Measurements from ENCODE around the gene LSS.
"Not testable (repeated sequence)": the region's sequence is repeated elsewhere in the genome, so short reads cannot be mapped to it uniquely, and the experiment has no call there.

The LSS gene

GRCh38 chr21:46154955-46155513, 73.5 kb downstream of the LSS start:
- no peak for DNase-seq (ENCODE audit: low read depth in 1 of 2, low spot score in 1 of 2)

GRCh38 chr21:46154155-46154954, 74.2 kb downstream of the LSS start:
- DNase-seq (ENCODE audit: low read depth in 1 of 2, low spot score in 1 of 2): no peak

- peak in 1 of 2 donors; percentile 18 for DNase-seq (ENCODE audit: low read depth in 1 of 2, low spot score in 1 of 2)
Observed at GRCh38 chr21:46153247-46154154, 75.1 kb downstream of the LSS start.

GRCh38 chr21:46152927-46153246, 75.7 kb downstream of the LSS start:
- DNase-seq (ENCODE audit: low read depth in 1 of 2, low spot score in 1 of 2): no peak

- no peak for DNase-seq (ENCODE audit: low read depth in 1 of 2, low spot score in 1 of 2)
Observed at GRCh38 chr21:46151989-46152926, 76.3 kb downstream of the LSS start.

- no peak for DNase-seq (ENCODE audit: low read depth in 1 of 2, low spot score in 1 of 2)
Observed at GRCh38 chr21:46151261-46151988, 77.1 kb downstream of the LSS start.

- no peak for DNase-seq (ENCODE audit: low read depth in 1 of 2, low spot score in 1 of 2)
Observed at GRCh38 chr21:46150491-46151121, 78.0 kb downstream of the LSS start.

GRCh38 chr21:46150073-46150472, 78.5 kb downstream of the LSS start:
- no peak for DNase-seq (ENCODE audit: low read depth in 1 of 2, low spot score in 1 of 2)

GRCh38 chr21:46149205-46149901, 79.2 kb downstream of the LSS start:
- no peak for DNase-seq (ENCODE audit: low read depth in 1 of 2, low spot score in 1 of 2)

- no peak for DNase-seq (ENCODE audit: low read depth in 1 of 2, low spot score in 1 of 2)
Observed at GRCh38 chr21:46148106-46148505, 80.5 kb downstream of the LSS start.

- DNase-seq (ENCODE audit: low read depth in 1 of 2, low spot score in 1 of 2): not testable (repeated sequence)
Observed at GRCh38 chr21:46147429-46147828, 81.1 kb downstream of the LSS start.

GRCh38 chr21:46146856-46147255, 81.7 kb downstream of the LSS start:
- DNase-seq (ENCODE audit: low read depth in 1 of 2, low spot score in 1 of 2): no peak

GRCh38 chr21:46145840-46146691, 82.5 kb downstream of the LSS start:
- no peak for DNase-seq (ENCODE audit: low read depth in 1 of 2, low spot score in 1 of 2)

- no peak for DNase-seq (ENCODE audit: low read depth in 1 of 2, low spot score in 1 of 2)
Observed at GRCh38 chr21:46145159-46145839, 83.3 kb downstream of the LSS start.

- no peak for DNase-seq (ENCODE audit: low read depth in 1 of 2, low spot score in 1 of 2)
Observed at GRCh38 chr21:46144464-46145070, 84.0 kb downstream of the LSS start.

GRCh38 chr21:46142582-46143473, 85.7 kb downstream of the LSS start:
- no peak for DNase-seq (ENCODE audit: low read depth in 1 of 2, low spot score in 1 of 2)

All from activated CD4-positive, alpha-beta T cell treated with anti-CD3 and anti-CD28 coated beads, Interleukin-2, amount 50 U/mL, for 24 hours (primary cell).